ENCODE results near the gene SDS.

DNA sequence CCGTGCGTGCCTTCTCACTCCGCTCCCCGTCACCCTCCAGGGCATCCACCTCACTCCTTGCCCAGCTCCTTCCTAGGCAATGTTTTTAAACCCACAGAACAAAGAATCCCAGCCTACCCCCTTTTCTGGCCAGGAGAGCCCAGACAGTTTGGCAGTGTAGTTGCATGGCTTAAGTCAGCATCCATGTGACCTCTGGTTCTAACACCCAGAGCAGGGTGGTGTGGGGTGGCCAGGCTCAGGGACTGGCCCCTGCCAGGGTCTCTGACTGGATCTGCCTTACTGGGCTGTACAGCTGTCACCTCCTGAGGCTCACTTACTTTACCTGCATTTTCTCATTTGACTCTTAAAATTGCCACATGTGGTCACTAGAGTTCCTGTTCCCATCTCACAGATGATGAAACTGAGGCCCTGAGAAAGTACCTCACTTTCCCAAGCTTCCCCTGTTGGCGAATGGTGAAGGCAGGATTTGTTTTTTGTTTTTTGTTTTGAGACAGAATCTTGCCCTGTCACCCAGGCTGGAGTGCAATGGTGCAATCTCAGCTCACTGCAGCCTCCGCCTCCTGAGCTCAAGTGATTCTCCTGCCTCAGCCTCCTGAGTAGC lies 18.3 kb downstream of the SDS start:
- TF ChIP-seq, protein P1, sequence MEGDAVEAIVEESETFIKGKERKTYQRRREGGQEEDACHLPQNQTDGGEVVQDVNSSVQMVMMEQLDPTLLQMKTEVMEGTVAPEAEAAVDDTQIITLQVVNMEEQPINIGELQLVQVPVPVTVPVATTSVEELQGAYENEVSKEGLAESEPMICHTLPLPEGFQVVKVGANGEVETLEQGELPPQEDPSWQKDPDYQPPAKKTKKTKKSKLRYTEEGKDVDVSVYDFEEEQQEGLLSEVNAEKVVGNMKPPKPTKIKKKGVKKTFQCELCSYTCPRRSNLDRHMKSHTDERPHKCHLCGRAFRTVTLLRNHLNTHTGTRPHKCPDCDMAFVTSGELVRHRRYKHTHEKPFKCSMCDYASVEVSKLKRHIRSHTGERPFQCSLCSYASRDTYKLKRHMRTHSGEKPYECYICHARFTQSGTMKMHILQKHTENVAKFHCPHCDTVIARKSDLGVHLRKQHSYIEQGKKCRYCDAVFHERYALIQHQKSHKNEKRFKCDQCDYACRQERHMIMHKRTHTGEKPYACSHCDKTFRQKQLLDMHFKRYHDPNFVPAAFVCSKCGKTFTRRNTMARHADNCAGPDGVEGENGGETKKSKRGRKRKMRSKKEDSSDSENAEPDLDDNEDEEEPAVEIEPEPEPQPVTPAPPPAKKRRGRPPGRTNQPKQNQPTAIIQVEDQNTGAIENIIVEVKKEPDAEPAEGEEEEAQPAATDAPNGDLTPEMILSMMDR (IDR thresholded peaks at IDR 0.05; ENCODE audit: poor library complexity), result no peak
- no peak for TF ChIP-seq EZH2phosphoT487 (IDR thresholded peaks at IDR 0.05; ENCODE audit: low read depth, severe bottlenecking, unreplicated experiment)
- TF ChIP-seq EZH2 (IDR thresholded peaks at IDR 0.05; ENCODE audit: borderline replicate concordance), result no peak
